MM.1S (cell line): ENCODE results near the gene ANKRD31.
"Not testable (repeated sequence)": the region's sequence is repeated elsewhere in the genome, so short reads cannot be mapped to it uniquely, and the experiment has no call there.

ENCODE experiments used
- DNase-seq: peaks from one replicate; pipeline ENCODE4 v3.0.0-alpha.2; 2015
- H2AFZ ChIP-seq: fragments of 300-600 bp; sonication (generic); 2 replicates; pipeline ENCODE4 v1.6.0; 2016; ENCODE audit warnings: antibody characterized with exemption, low read length
- H3F3A ChIP-seq: fragments of 300-600 bp; sonication (generic); 2 replicates; pipeline ENCODE4 v1.6.1; 2016; ENCODE audit warnings: mild to moderate bottlenecking, antibody characterized with exemption, low read length, moderate library complexity, mixed read lengths; ENCODE audit not compliant: insufficient read depth
- H3K27ac ChIP-seq: fragments of 300-600 bp; sonication (generic); 2 replicates; pipeline ENCODE4 v1.5.1; 2016; ENCODE audit warnings: mild to moderate bottlenecking, low read length
- H3K27me3 ChIP-seq: fragments of 300-600 bp; sonication (generic); replicated peaks from 2 replicates; pipeline ENCODE4 v1.6.0; 2016; ENCODE audit warnings: low read length; ENCODE audit not compliant: insufficient read depth
- H3K36me3 ChIP-seq: fragments of 300-600 bp; sonication (generic); replicated peaks from 2 replicates; pipeline ENCODE4 v1.6.1; 2016; ENCODE audit warnings: mild to moderate bottlenecking, low read length, mixed read lengths; ENCODE audit not compliant: insufficient read depth
- H3K4me1 ChIP-seq: fragments of 300-600 bp; sonication (generic); 2 replicates; pipeline ENCODE4 v1.6.1; 2016; ENCODE audit warnings: low read length, mixed read lengths
- H3K4me2 ChIP-seq: fragments of 300-600 bp; sonication (generic); 2 replicates; pipeline ENCODE4 v1.6.0; 2016; ENCODE audit warnings: low read depth, low read length
- H3K4me3 ChIP-seq: fragments of 300-600 bp; sonication (generic); 2 replicates; pipeline ENCODE4 v1.5.1; 2016; ENCODE audit warnings: low read length, mixed read lengths
- H3K79me2 ChIP-seq: fragments of 300-600 bp; sonication (generic); 2 replicates; pipeline ENCODE4 v1.6.1; 2016; ENCODE audit warnings: mixed run types, low read length, mixed read lengths
- H3K9ac ChIP-seq: fragments of 300-600 bp; sonication (generic); 2 replicates; pipeline ENCODE4 v1.6.1; 2016; ENCODE audit warnings: low read length, mixed read lengths
- H3K9me2 ChIP-seq: fragments of 300-600 bp; sonication (generic); replicated peaks from 2 replicates; pipeline ENCODE4 v1.6.1; 2016; ENCODE audit warnings: mild to moderate bottlenecking, low read length, mixed read lengths; ENCODE audit not compliant: insufficient read depth
- H3K9me3 ChIP-seq: fragments of 300-600 bp; sonication (generic); replicated peaks from 2 replicates; pipeline ENCODE4 v1.6.1; 2016; ENCODE audit warnings: mild to moderate bottlenecking, low read length, mixed read lengths; ENCODE audit not compliant: insufficient read depth
- H4K20me1 ChIP-seq: fragments of 300-600 bp; sonication (generic); 2 replicates; pipeline ENCODE4 v1.6.1; 2016; ENCODE audit warnings: mild to moderate bottlenecking, low read length, moderate library complexity, mixed read lengths; ENCODE audit not compliant: insufficient read depth
- CTCF ChIP-seq: fragments of 300-600 bp; sonication (generic); IDR thresholded peaks from 2 replicates; pipeline ENCODE4 v1.5.1; 2016; ENCODE audit warnings: antibody characterized with exemption, low read length, mixed read lengths
- EZH2 ChIP-seq: fragments of 300-600 bp; sonication (generic); optimal IDR thresholded peaks from 2 replicates; pipeline ENCODE3; 2017; ENCODE audit warnings: low read depth, mild to moderate bottlenecking, antibody characterized with exemption, low read length, mixed read lengths
- EZH2phosphoT487 ChIP-seq: fragments of 300-600 bp; sonication (generic); IDR thresholded peaks from 2 replicates; pipeline ENCODE4 v1.6.1; 2018; ENCODE audit warnings: antibody characterized with exemption, low read length

Gene ANKRD31

GRCh38 chr5:75185763-75186162, 50.9 kb downstream of the ANKRD31 start:
- no peaks in the 10 kb centered on the region for H3F3A ChIP-seq
- H3K9me3 ChIP-seq, result no peaks in the 10 kb centered on the region
- DNase-seq, result no peak
- no peaks in the 10 kb centered on the region for H3K36me3 ChIP-seq
- H3K27ac ChIP-seq, result no peak overlapping the region
- no peaks in the 10 kb centered on the region for H4K20me1 ChIP-seq
- H2AFZ ChIP-seq, result no peak overlapping the region
- no peak overlapping the region for H3K9ac ChIP-seq
- no peaks in the 10 kb centered on the region for H3K9me2 ChIP-seq
- no peak for TF ChIP-seq EZH2phosphoT487
- TF ChIP-seq CTCF, result no peak
- no peaks in the 10 kb centered on the region for H3K27me3 ChIP-seq
- no peaks in the 10 kb centered on the region for H3K4me1 ChIP-seq
- H3K4me2 ChIP-seq, result no peak overlapping the region
- H3K4me3 ChIP-seq, result no peak overlapping the region
- no peaks in the 10 kb centered on the region for H3K79me2 ChIP-seq

GRCh38 chr5:75176009-75176408, 60.7 kb downstream of the ANKRD31 start:
- not testable (repeated sequence) for H3K4me3 ChIP-seq, H2AFZ ChIP-seq, H3K4me1 ChIP-seq, H3K36me3 ChIP-seq, H3K4me2 ChIP-seq, H3K9me3 ChIP-seq, H3F3A ChIP-seq, H3K79me2 ChIP-seq, H4K20me1 ChIP-seq, DNase-seq, H3K27ac ChIP-seq, H3K9me2 ChIP-seq, H3K27me3 ChIP-seq, H3K9ac ChIP-seq

- H4K20me1 ChIP-seq, H3K27ac ChIP-seq, H3K9me2 ChIP-seq, H3K36me3 ChIP-seq, H3K9me3 ChIP-seq, H3K79me2 ChIP-seq, H3F3A ChIP-seq, H3K4me2 ChIP-seq, DNase-seq, H3K9ac ChIP-seq, H3K27me3 ChIP-seq, H2AFZ ChIP-seq, H3K4me1 ChIP-seq, H3K4me3 ChIP-seq: not testable (repeated sequence)
Observed at GRCh38 chr5:75174872-75175271, 61.8 kb downstream of the ANKRD31 start.

GRCh38 chr5:75169516-75169915, 67.2 kb downstream of the ANKRD31 start:
- Histone ChIP-seq H3K4me3 (no peak overlapping the region), H3K27me3 (no peaks in the 10 kb centered on the region), H3K9me3 (no peaks in the 10 kb centered on the region), H3K79me2 (no peaks in the 10 kb centered on the region), H4K20me1 (no peaks in the 10 kb centered on the region), H3K9me2 (no peaks in the 10 kb centered on the region), H3K4me1 (no peaks in the 10 kb centered on the region), H2AFZ (no peak overlapping the region), H3K36me3 (no peaks in the 10 kb centered on the region), H3K9ac (no peak overlapping the region), H3K27ac (no peak overlapping the region), H3F3A (no peaks in the 10 kb centered on the region), H3K4me2 (no peak overlapping the region)
- DNase-seq, result no peak
- TF ChIP-seq EZH2phosphoT487 (no peak), CTCF (no peak), EZH2 (no peak)
